H9 (cell line): ENCODE data around the gene C6orf52. TPM values are rescaled to one million over a fixed set of nuclear protein-coding genes. Genes with fewer than 3 reads are reported as not detected.
"Not testable (repeated sequence)": the region's sequence is repeated elsewhere in the genome, so short reads cannot be mapped to it uniquely, and the experiment has no call there.

ENCODE experiments used
- DNase-seq: peaks from one replicate; pipeline ENCODE4 v3.0.0-alpha.2; 2017
- H2AFZ ChIP-seq: one replicate; pipeline ENCODE4 v1.6.1; 2013; ENCODE audit warnings: mild to moderate bottlenecking, low read length, control low read depth, moderate library complexity
- H2AK5ac ChIP-seq: 2 replicates; pipeline ENCODE4 v1.6.1; 2013; ENCODE audit warnings: low read length, control low read depth, mixed read lengths; ENCODE audit not compliant: insufficient read length
- H2BK120ac ChIP-seq: one replicate; pipeline ENCODE4 v1.6.1; 2013; ENCODE audit warnings: low read depth, mild to moderate bottlenecking, low read length, control low read depth, inconsistent platforms; ENCODE audit not compliant: poor library complexity, severe bottlenecking
- H2BK12ac ChIP-seq: 2 replicates; pipeline ENCODE4 v1.6.1; 2013; ENCODE audit warnings: low read length, control low read depth, mixed read lengths, low read depth; ENCODE audit not compliant: insufficient read length
- H2BK15ac ChIP-seq: 2 replicates; pipeline ENCODE4 v1.6.1; 2013; ENCODE audit warnings: low read depth, low read length, control low read depth
- H2BK20ac ChIP-seq: one replicate; pipeline ENCODE4 v1.6.1; 2013; ENCODE audit warnings: low read depth, mild to moderate bottlenecking, low read length, control low read depth, inconsistent platforms; ENCODE audit not compliant: poor library complexity, severe bottlenecking
- H2BK5ac ChIP-seq: 2 replicates; pipeline ENCODE4 v1.6.1; 2013; ENCODE audit warnings: low read length, control low read depth, mixed read lengths; ENCODE audit not compliant: insufficient read length
- H3K14ac ChIP-seq: 2 replicates; pipeline ENCODE4 v1.6.1; 2013; ENCODE audit warnings: low read length, control low read depth; ENCODE audit not compliant: insufficient read depth
- H3K18ac ChIP-seq: 2 replicates; pipeline ENCODE4 v1.6.1; 2013; ENCODE audit warnings: low read depth, mild to moderate bottlenecking, mixed read lengths, low read length, control low read depth; ENCODE audit not compliant: insufficient read length
- H3K23ac ChIP-seq: 2 replicates; pipeline ENCODE4 v1.6.1; 2013; ENCODE audit warnings: low read length, control low read depth, mixed read lengths, low read depth; ENCODE audit not compliant: insufficient read length
- H3K23me2 ChIP-seq: 2 replicates; pipeline ENCODE4 v1.6.1; 2013; ENCODE audit warnings: low read depth, mild to moderate bottlenecking, mixed read lengths, low read length, control low read depth; ENCODE audit not compliant: insufficient read length, poor library complexity, severe bottlenecking
- H3K27ac ChIP-seq: 2 replicates; pipeline ENCODE4 v1.5.1; 2013; ENCODE audit warnings: low read length, control low read depth, mixed read lengths, low read depth; ENCODE audit not compliant: insufficient read length
- H3K27me3 ChIP-seq: 2 replicates; pipeline ENCODE4 v1.6.1; 2013; ENCODE audit warnings: low read length, control low read depth, inconsistent platforms; ENCODE audit not compliant: insufficient read depth
- H3K4ac ChIP-seq: 2 replicates; pipeline ENCODE4 v1.6.1; 2013; ENCODE audit warnings: low read depth, mild to moderate bottlenecking, control low read depth, inconsistent platforms, low read length, moderate library complexity
- H3K4me1 ChIP-seq: 2 replicates; pipeline ENCODE4 v1.6.1; 2013; ENCODE audit warnings: low read length, control low read depth, inconsistent platforms; ENCODE audit not compliant: insufficient read depth
- H3K4me2 ChIP-seq: 2 replicates; pipeline ENCODE4 v1.6.1; 2013; ENCODE audit warnings: low read length, control low read depth, mixed read lengths; ENCODE audit not compliant: insufficient read length, insufficient read depth
- H3K56ac ChIP-seq: 2 replicates; pipeline ENCODE4 v1.6.1; 2013; ENCODE audit warnings: low read depth, mild to moderate bottlenecking, mixed read lengths, low read length, control low read depth; ENCODE audit not compliant: insufficient read length
- H3K79me1 ChIP-seq: 2 replicates; pipeline ENCODE4 v1.6.1; 2013; ENCODE audit warnings: low read depth, mild to moderate bottlenecking, moderate library complexity, low read length, control low read depth, inconsistent platforms; ENCODE audit not compliant: insufficient read depth, poor library complexity, severe bottlenecking
- H3K79me2 ChIP-seq: 2 replicates; pipeline ENCODE4 v1.6.1; 2013; ENCODE audit warnings: low read length, control low read depth, inconsistent platforms; ENCODE audit not compliant: insufficient read depth
- H3K9ac ChIP-seq: 2 replicates; pipeline ENCODE4 v1.6.1; 2013; ENCODE audit warnings: low read length, control low read depth, mixed read lengths; ENCODE audit not compliant: insufficient read length; ENCODE audit errors: extremely low read depth
- H3K9me3 ChIP-seq: one replicate; pipeline ENCODE4 v1.6.1; 2013; ENCODE audit warnings: low read depth, low read length, inconsistent platforms; ENCODE audit not compliant: control insufficient read depth
- H3T11ph ChIP-seq: one replicate; pipeline ENCODE4 v1.6.1; 2013; ENCODE audit warnings: mild to moderate bottlenecking, low read length, control low read depth, inconsistent platforms
- H4K20me1 ChIP-seq: one replicate; pipeline ENCODE4 v1.6.1; 2013; ENCODE audit not compliant: control insufficient read depth, insufficient read length, insufficient read depth
- H4K5ac ChIP-seq: 2 replicates; pipeline ENCODE4 v1.6.1; 2013; ENCODE audit warnings: low read depth, mild to moderate bottlenecking, mixed read lengths, low read length, control low read depth; ENCODE audit not compliant: insufficient read length
- H4K8ac ChIP-seq: replicated peaks from 2 replicates; pipeline ENCODE4 v1.6.1; 2013; ENCODE audit warnings: low read length, control low read depth, mixed read lengths, low read depth; ENCODE audit not compliant: insufficient read length
- H4K91ac ChIP-seq: 2 replicates; pipeline ENCODE4 v1.6.1; 2013; ENCODE audit warnings: low read depth, mild to moderate bottlenecking, moderate library complexity, mixed read lengths, low read length, control low read depth; ENCODE audit not compliant: insufficient read length
- H3K27ac Mint-ChIP-seq, 3 experiments: 2 replicates in 2 of 3; 3 replicates in 1 of 3; pipeline ENCODE4 v1.8.0; 2020 to 2021; ENCODE audit warnings: mixed read lengths in 3 of 3, mild to moderate bottlenecking in 1 of 3, moderate library complexity in 1 of 3
- H3K27me3 Mint-ChIP-seq: 2 replicates; pipeline ENCODE4 v1.8.0; 2021; ENCODE audit warnings: low read depth, mild to moderate bottlenecking, moderate library complexity, mixed read lengths
- H3K36me3 Mint-ChIP-seq, 3 experiments: 2 replicates in 2 of 3; 3 replicates in 1 of 3; pipeline ENCODE4 v1.8.0; 2020 to 2021; ENCODE audit warnings: low read depth in 3 of 3, mixed read lengths in 3 of 3; ENCODE audit not compliant: insufficient read depth in 1 of 3
- H3K4me1 Mint-ChIP-seq, 2 experiments: 2 replicates each; pipeline ENCODE4 v1.8.0; 2020; ENCODE audit warnings: mixed read lengths in 2 of 2
- H3K4me3 Mint-ChIP-seq, 2 experiments: 2 replicates in 1 of 2; 3 replicates in 1 of 2; pipeline ENCODE4 v1.8.0; 2020 to 2021; ENCODE audit warnings: mild to moderate bottlenecking in 2 of 2, mixed read lengths in 2 of 2, moderate library complexity in 1 of 2
- H3K9me3 Mint-ChIP-seq, 2 experiments: 2 replicates in 1 of 2; 3 replicates in 1 of 2; pipeline ENCODE4 v1.8.0; 2020; ENCODE audit warnings: mild to moderate bottlenecking in 2 of 2, mixed read lengths in 2 of 2, moderate library complexity in 1 of 2
- CTCF ChIP-seq: fragments of 200-600 bp; sonication (generic); conservative IDR thresholded peaks from 3 replicates; pipeline ENCODE4 v1.8.0; 2021; ENCODE audit warnings: antibody characterized with exemption, mild to moderate bottlenecking
- WGBS: extraction: QIAGEN DNeasy Blood & Tissue Kit; methylation state at CpG from one replicate; pipeline ENCODE4 v1.1.7; 2013; ENCODE audit warnings: missing lambda C conversion rate, low lambda C conversion rate, mixed read lengths; ENCODE audit not compliant: insufficient read length; ENCODE audit errors: extremely low coverage; 5-methylcytosine and 5-hydroxymethylcytosine counted together
- total RNA-seq: library from RNA; stranded (reverse); gene quantifications from 2 replicates; pipeline ENCODE4 v1.2.1, GENCODE V29; 2021

The C6orf52 gene
- total RNA-seq, 1 experiment from 2014 or later: 1.8 TPM

DNA sequence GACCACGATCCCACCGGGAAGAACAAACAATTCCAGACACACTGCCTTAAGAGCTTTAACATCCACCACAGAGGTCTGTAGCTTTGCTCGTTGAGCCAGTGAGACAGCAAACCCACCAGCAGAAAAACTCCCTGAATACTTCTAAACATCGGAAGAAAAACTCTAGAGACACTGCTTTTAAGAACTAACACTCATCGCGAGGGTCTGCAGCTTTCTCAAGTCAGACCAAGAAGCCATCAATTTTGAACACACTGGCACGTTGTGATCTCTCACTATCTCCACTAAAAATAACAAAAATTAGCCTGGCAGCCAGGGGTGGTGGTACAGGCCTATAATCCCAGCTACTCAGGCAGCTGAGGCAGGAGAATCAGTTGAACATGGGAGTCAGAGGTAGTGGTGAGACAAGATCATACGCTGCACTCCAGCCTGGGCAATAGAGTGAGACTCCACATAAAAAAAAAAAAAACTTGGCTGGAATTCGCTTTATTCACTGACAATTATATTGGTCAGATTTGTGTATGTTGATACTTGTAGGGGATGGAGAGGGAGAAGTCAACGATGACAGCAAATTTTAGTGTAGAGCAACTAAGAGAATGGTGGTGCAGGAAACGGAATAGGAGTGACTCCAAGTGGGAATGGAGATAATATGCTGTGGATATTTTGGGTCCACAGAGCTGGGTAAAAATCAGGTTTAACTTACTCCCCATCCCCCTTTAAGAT, 27.6 kb upstream of the C6orf52 start:
- H3K79me2 ChIP-seq: no peaks in the 10 kb centered on the region
- H2BK20ac ChIP-seq: no peak overlapping the region
- no peak overlapping the region for H2AFZ ChIP-seq
- Mint-ChIP-seq H3K27ac (peak overlapping the region; percentile 96 to 99 (median 98); a peak in 6 of 7 replicates), H3K4me1 (peaks cover 19 to 23% of the 10 kb centered on the region in 2 experiments), H3K4me3 (peak overlapping the region; percentile 90 to 96), H3K9me3 (peaks cover 3 to 7% of the 10 kb centered on the region in 2 experiments; a peak in 3 of 5 replicates), H3K27me3 (no peaks in the 10 kb centered on the region; the same call in 1 of the 2 replicates), H3K36me3 (peaks cover 8 to 34% (median 34%) of the 10 kb centered on the region in 3 experiments)
- no peak overlapping the region for H2BK5ac ChIP-seq
- H2BK12ac ChIP-seq: no peak overlapping the region
- no peak overlapping the region for H2AK5ac ChIP-seq
- 0 out of 2 replicates have a peak, but pooled peaks cover 2% of the 10 kb centered on the region for H3K4me1 ChIP-seq
- no peak overlapping the region for H3T11ph ChIP-seq
- H3K23ac ChIP-seq: no peak overlapping the region
- H4K5ac ChIP-seq: no peak overlapping the region
- peak overlapping the region; percentile 11 for H3K9ac ChIP-seq
- H2BK15ac ChIP-seq: no peak overlapping the region
- DNase-seq: no peak
- no peak overlapping the region for H4K91ac ChIP-seq
- H3K27ac ChIP-seq: peak overlapping the region; percentile 11
- peaks cover 9% of the 10 kb centered on the region for H3K23me2 ChIP-seq
- no peaks in the 10 kb centered on the region for H3K79me1 ChIP-seq
- no peaks in the 10 kb centered on the region for H4K20me1 ChIP-seq
- H3K18ac ChIP-seq: peak overlapping the region; percentile 6
- no peak for TF ChIP-seq CTCF
- H2BK120ac ChIP-seq: no peak overlapping the region
- H3K4me2 ChIP-seq: peak overlapping the region; percentile 39
- H3K27me3 ChIP-seq: no peaks in the 10 kb centered on the region
- H4K8ac ChIP-seq: no peak overlapping the region
- H3K9me3 ChIP-seq: no peaks in the 10 kb centered on the region
- H3K56ac ChIP-seq: no peak overlapping the region
- H3K4ac ChIP-seq: no peak overlapping the region
- WGBS: no CpG with 5 or more reads among the region's 11 CpGs
- no peak overlapping the region; the same call in 1 of the 2 replicates for H3K14ac ChIP-seq

GRCh38 chr6:10720960-10721849, 26.8 kb upstream of the C6orf52 start:
- Mint-ChIP-seq H3K36me3 (peaks cover 7 to 30% (median 26%) of the 10 kb centered on the region in 3 experiments), H3K4me3 (peak overlapping the region in 1 of 2 experiments; percentile 96; a peak in 4 of 5 replicates), H3K4me1 (peaks cover 19 to 23% of the 10 kb centered on the region in 2 experiments), H3K27ac (peak overlapping the region in 2 of 3 experiments; percentile 42 to 62; a peak in 4 of 7 replicates)
- not testable (repeated sequence) for H2BK12ac ChIP-seq, H3K9me3 ChIP-seq, H4K91ac ChIP-seq, H4K8ac ChIP-seq, H3K27ac ChIP-seq, H3K4ac ChIP-seq, H2BK20ac ChIP-seq, H3K27me3 ChIP-seq, H3K79me1 ChIP-seq, H3K9me3 Mint-ChIP-seq, H3K14ac ChIP-seq, H4K5ac ChIP-seq, H2BK120ac ChIP-seq, H2AFZ ChIP-seq, H2BK15ac ChIP-seq, H2BK5ac ChIP-seq, H3K23ac ChIP-seq, H3K27me3 Mint-ChIP-seq, H3K4me1 ChIP-seq, H2AK5ac ChIP-seq, H3K18ac ChIP-seq, H3K56ac ChIP-seq, H4K20me1 ChIP-seq, H3K9ac ChIP-seq, H3K23me2 ChIP-seq, H3K79me2 ChIP-seq, H3T11ph ChIP-seq, DNase-seq, H3K4me2 ChIP-seq
- WGBS: no CpG with 5 or more reads among the region's 17 CpGs
